ENCODE data around the gene LDLRAP1. TPM values are rescaled to one million over a fixed set of nuclear protein-coding genes. Genes with fewer than 3 reads are reported as not detected.

Gene LDLRAP1
- total RNA-seq, 1 experiment from 2014 or later = 29.2 TPM

- H3K36me3 ChIP-seq (ENCODE audit: low read depth) = no peaks in the 10 kb centered on the region
- H3K9me2 ChIP-seq (ENCODE audit: insufficient read depth) = no peaks in the 10 kb centered on the region
- H3K4me3 ChIP-seq = peak overlapping the region; percentile 68
- POLR2A ChIA-PET (ENCODE audit: unreplicated experiment) = no interaction called here
- H3K27me3 ChIP-seq (ENCODE audit: insufficient read depth, low read depth) = no peaks in the 10 kb centered on the region
- intact Hi-C loops (cut with micrococcal nuclease; ENCODE audit: unreplicated experiment) = no loop called here
- H3F3A ChIP-seq (ENCODE audit: insufficient read depth, low read depth) = 0 out of 2 replicates have a peak, but pooled peaks cover 3% of the 10 kb centered on the region
- DNase-seq = peak in 1 of 2 experiments; percentile 29
- H3K4me1 ChIP-seq (replicated peaks; ENCODE audit: insufficient read depth) = peaks cover 25% of the 10 kb centered on the region
- H3K79me2 ChIP-seq (ENCODE audit: low read depth) = peaks cover 45% of the 10 kb centered on the region
- TSS peak; percentile 52 for BruUV-seq (replicated peaks)
- no peaks in the 10 kb centered on the region for H3K9me3 ChIP-seq (ENCODE audit: insufficient read depth, low read depth)
- H4K20me1 ChIP-seq (ENCODE audit: insufficient read depth) = no peaks in the 10 kb centered on the region
- CTCF ChIA-PET = no interaction called here
- 0 out of 2 replicates have a peak overlapping the region, but pooled peaks have one; percentile 41 for H2AFZ ChIP-seq
- no peak for TF ChIP-seq CTCF (conservative IDR thresholded peaks at IDR 0.05)
- no peak for TF ChIP-seq EZH2 (IDR thresholded peaks at IDR 0.05; ENCODE audit: low read depth)
- H3K27ac ChIP-seq = no peak overlapping the region
- peak overlapping the region; percentile 81 for H3K4me2 ChIP-seq
These were observed 898 bp downstream of the LDLRAP1 start for GRCh38 chr1:25544243-25544764.

- Histone ChIP-seq H3K36me3 (ENCODE audit: low read depth) (no peaks in the 10 kb centered on the region), H3K79me2 (ENCODE audit: low read depth) (peaks cover 45% of the 10 kb centered on the region), H3K9me3 (ENCODE audit: insufficient read depth, low read depth) (no peaks in the 10 kb centered on the region), H3K27me3 (ENCODE audit: insufficient read depth, low read depth) (no peaks in the 10 kb centered on the region), H3K27ac (no peak overlapping the region), H3K4me1 (replicated peaks; ENCODE audit: insufficient read depth) (peaks cover 30% of the 10 kb centered on the region), H3K4me3 (peak overlapping the region; percentile 68), H3K4me2 (peak overlapping the region; percentile 81), H3F3A (ENCODE audit: insufficient read depth, low read depth) (0 out of 2 replicates have a peak, but pooled peaks cover 3% of the 10 kb centered on the region), H4K20me1 (ENCODE audit: insufficient read depth) (no peaks in the 10 kb centered on the region), H3K9me2 (ENCODE audit: insufficient read depth) (no peaks in the 10 kb centered on the region), H2AFZ (0 out of 2 replicates have a peak overlapping the region, but pooled peaks have one; percentile 41)
- no TSS peak for BruUV-seq (replicated peaks)
- TF ChIP-seq CTCF (conservative IDR thresholded peaks at IDR 0.05) = no peak
- no peak for TF ChIP-seq EZH2 (IDR thresholded peaks at IDR 0.05; ENCODE audit: low read depth)
- ChIA-PET CTCF (no interaction called here), POLR2A (ENCODE audit: unreplicated experiment) (no interaction called here)
- intact Hi-C loops (cut with micrococcal nuclease; ENCODE audit: unreplicated experiment) = no loop called here
- peak in 1 of 2 experiments; percentile 64 for DNase-seq
These were observed 1.4 kb downstream of the LDLRAP1 start for GRCh38 chr1:25544819-25545218.

- Histone ChIP-seq H4K20me1 (ENCODE audit: insufficient read depth) (no peaks in the 10 kb centered on the region), H3K4me3 (no peak overlapping the region), H3K79me2 (ENCODE audit: low read depth) (peaks cover 55% of the 10 kb centered on the region), H3K4me1 (replicated peaks; ENCODE audit: insufficient read depth) (peaks cover 39% of the 10 kb centered on the region), H2AFZ (no peak overlapping the region), H3K9me2 (ENCODE audit: insufficient read depth) (no peaks in the 10 kb centered on the region), H3K9me3 (ENCODE audit: insufficient read depth, low read depth) (no peaks in the 10 kb centered on the region), H3K27me3 (ENCODE audit: insufficient read depth, low read depth) (no peaks in the 10 kb centered on the region), H3F3A (ENCODE audit: insufficient read depth, low read depth) (0 out of 2 replicates have a peak, but pooled peaks cover 3% of the 10 kb centered on the region), H3K4me2 (0 out of 2 replicates have a peak overlapping the region, but pooled peaks have one; percentile 81), H3K36me3 (ENCODE audit: low read depth) (no peaks in the 10 kb centered on the region), H3K27ac (no peak overlapping the region)
- POLR2A ChIA-PET (ENCODE audit: unreplicated experiment) = no interaction called here
- BruUV-seq (replicated peaks) = no TSS peak
- intact Hi-C loops (cut with micrococcal nuclease; ENCODE audit: unreplicated experiment) = no loop called here
- TF ChIP-seq CTCF (conservative IDR thresholded peaks at IDR 0.05) = no peak
- TF ChIP-seq EZH2 (IDR thresholded peaks at IDR 0.05; ENCODE audit: low read depth) = no peak
- no peak for DNase-seq
- CTCF ChIA-PET = no interaction called here
These were observed 2.4 kb downstream of the LDLRAP1 start for GRCh38 chr1:25545767-25546166.

Measured in PC-9 (cell line).